ENCODE data around the gene SMIM41. TPM values are rescaled to one million over a fixed set of nuclear protein-coding genes. Genes with fewer than 3 reads are reported as not detected.

SMIM41 gene
- total RNA-seq, result 0.46 TPM

DNA sequence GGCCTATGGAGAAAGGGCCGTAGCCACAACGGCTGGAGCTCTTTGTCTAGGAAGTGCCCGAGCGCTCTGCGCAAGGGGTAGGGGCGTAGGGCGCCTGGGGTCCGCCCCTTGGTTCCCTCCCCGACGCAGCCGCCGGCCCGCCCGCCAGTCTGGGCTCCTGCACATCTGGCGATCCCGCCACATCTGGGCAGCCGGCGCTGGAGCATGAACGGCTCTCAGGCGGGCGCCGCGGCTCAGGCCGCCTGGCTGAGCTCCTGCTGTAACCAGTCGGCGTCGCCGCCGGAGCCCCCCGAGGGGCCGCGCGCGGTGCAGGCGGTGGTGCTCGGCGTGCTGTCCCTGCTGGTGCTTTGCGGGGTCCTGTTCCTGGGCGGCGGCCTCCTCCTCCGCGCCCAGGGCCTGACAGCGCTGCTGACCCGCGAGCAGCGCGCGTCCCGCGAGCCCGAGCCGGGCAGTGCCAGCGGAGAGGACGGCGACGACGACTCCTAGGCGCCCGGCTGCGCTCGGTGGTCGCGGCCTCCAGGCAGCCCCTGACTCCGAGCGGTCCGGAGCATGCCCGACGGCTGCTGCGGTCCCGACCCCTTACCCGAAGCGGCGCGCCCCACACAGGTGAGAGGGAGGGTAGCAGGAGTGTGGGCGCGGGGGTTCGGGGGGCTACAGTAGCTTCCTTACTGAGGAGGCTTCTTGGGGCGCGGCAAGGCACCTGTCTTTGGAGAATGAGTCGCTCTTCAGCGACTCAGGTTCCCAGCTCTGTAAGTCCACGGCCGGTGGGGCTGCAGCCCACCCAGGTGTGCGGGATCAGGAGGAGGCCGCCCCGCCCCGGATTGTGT lies at the start of gene SMIM41:
SMIM41 (plus strand) TSS at position 129 of the 827 bp plus-strand sequence; CDS start at position 205, 76 bp downstream.
- DNase-seq (ENCODE audit: low spot score), result no peak

DNA sequence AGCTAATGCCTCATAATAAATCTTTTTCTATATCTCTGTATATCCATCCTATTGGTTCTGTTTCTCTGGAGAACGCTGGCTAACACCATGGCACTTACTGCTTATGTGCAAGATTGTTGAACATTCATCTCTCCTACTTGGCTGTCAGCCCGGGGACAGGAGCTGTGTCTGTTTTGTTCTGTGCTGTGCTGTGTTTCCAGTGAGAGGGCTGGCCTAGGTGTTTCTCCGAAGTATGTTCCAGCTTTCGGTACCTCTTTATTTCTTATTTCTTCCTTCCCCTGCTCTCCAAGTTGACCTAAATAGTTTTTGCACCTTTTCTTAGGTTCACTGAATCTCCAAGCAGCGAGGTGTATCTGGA lies 47.1 kb upstream of the SMIM41 start:
- DNase-seq (ENCODE audit: low spot score), result peak; percentile 84

DNA sequence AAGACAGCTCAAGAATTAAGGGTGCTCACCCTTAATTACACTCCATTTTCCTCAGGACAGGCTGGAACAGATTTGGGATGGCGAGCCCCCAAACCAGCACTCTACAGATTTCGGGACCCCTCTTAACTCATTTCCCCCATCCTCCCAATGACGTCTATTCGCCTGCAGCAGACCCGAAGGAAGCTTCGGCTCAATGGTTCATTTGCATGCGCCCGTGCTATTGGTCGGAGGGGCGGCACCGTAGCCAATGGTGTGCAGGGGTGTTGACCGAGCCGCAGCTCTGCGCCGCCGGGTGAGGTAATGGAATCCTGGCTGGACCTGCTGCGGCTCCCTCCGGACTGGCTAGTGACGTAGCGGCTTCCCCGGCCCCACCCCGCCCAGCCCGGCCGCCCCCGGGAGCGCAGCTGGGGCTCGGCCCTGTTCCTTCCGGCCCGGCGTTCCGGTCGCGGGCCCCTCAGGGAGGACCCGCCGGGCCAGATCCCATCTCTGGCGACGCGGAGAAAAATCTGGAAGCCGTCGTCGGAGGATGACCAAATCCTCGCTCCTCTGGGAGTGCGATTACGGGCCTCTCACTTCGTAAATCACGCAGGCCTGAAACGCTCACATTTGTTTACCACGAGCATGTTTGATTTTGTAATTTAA lies 46.6 kb upstream of the SMIM41 start:
- DNase-seq (ENCODE audit: low spot score), result peak; percentile 97

DNA sequence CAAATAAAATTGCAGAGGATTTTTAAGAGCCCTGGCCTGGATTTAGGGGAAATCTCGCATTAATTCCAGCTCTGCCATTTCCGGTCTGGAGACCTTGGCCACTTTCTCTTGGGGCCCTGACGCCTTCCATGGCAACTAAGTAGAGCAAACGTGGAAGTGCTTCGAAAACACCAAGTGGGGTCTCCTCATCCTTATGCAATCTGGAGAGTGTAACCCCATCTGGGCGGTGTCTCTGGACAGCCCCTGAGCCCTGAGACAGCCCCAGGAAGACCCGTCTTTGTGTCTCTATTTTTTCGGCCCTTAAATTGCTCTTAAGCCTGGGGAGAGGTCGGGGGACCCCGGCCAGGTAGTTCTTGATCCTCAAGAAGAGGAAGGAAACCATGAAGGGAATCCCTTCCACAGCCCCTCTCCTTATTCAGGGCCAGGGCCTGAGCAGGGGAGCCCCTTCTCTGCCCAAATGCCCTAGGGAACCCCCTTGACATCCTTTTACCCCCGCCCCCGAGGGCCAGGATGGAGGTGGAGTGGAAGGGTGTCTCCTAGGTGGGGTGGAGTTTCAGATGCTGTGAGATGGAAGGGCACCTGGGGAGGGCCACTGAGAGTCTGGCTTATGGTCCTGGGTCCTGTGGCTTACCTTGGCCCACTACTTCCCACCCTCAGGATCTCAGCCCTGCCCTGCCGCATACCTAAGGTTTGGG lies 45.9 kb upstream of the SMIM41 start:
- no peak for DNase-seq (ENCODE audit: low spot score)

DNA sequence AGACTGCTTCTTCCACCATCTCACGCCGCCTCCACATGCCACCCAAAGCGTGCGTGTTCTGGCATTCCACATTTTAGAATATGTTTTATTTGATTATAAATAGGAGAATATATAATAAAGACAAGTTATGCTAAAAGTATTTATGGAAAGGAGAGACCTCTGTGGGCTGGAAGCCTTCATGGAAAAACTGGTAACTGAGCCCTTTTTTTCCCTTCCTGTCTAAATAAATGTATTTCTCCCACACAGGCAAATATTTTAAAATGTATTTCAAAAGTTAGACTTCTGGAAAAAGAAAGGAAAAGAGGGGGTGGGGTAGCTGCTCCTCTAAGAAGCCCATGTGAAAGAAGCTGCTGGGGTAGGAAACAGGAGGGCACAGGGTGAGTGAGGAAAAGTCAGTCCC lies 44.3 kb upstream of the SMIM41 start:
- DNase-seq (ENCODE audit: low spot score), result no peak

DNA sequence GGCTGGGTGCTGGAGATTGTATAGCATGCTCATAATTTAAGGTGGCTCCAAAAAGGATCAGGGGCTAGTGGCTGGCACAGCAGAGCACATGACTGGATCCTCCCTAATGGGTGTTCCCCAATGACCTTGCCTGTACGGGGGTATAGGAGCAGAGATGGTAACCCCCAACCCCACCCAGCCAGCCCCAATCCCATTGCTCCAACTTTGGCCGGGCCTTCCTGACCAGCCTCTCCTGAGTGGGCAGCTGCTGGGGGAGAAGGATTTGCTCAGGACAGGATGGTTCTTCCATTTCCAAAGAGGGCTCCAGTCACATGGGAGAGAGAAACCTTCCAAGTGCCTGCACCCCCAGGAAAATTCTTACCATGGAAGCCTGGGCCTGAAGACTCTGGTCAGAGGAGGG lies 43.6 kb upstream of the SMIM41 start:
- DNase-seq (ENCODE audit: low spot score), result no peak

DNA sequence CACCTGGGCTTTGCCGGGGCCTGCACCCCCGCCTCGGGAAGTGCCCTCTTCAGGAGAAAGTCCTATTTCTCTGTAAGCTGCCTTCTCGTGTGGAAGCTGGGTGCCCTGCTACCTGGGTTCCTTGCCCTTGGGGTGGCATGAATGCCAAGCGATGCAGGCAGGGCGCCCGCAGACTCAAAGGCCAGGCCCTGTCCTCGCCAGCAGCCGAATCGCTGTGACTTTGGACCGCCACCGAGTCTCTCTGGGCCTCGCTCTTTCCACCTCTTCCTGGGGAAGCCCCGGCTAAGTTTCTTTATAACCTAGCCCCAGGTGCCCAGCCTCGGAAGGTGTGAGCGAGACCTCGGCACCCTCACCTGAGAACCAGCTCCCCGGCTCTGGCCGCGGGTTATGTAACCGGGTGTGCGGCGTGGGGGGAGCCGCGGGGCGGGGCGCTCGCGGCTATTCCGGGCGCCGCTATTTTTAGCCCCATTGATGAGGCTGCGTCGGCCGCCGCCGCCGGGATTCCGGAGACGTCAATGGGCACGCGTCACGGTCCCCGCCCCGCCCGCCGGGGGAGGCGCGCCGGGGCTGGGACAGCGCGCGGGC lies 42.8 kb upstream of the SMIM41 start:
- DNase-seq (ENCODE audit: low spot score), result peak; percentile 91

DNA sequence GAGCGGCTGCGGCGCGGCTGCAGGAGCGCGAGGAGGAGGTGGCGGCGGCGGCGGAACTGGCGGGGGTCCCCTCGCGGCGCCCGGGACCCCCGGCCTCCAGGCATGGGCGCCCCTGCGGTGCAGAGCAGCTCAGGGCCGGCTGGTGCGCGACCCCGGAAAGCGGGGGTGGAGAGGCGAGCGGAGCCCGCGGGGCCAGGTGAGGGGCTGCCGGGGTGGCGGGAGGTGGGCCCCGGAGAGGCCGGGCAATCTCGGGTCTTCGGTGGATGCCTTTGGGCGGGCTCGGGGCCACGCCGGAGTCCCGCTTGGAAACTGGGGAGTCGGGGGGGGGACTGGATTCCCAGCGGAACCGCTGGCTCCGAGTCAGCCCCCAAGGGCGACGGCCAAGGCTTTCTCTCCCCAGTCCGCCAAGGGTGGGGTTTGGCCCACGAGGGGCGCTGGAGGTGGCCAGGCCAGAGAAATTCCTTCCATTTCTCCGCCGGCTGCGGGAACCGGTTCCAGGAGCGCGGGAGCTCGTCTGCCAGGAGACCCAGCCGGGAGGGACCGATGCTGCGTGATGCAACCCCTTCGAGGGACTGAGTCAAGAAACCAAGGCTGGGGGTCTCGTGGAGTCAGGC lies 42.1 kb upstream of the SMIM41 start:
- DNase-seq (ENCODE audit: low spot score), result peak; percentile 60

DNA sequence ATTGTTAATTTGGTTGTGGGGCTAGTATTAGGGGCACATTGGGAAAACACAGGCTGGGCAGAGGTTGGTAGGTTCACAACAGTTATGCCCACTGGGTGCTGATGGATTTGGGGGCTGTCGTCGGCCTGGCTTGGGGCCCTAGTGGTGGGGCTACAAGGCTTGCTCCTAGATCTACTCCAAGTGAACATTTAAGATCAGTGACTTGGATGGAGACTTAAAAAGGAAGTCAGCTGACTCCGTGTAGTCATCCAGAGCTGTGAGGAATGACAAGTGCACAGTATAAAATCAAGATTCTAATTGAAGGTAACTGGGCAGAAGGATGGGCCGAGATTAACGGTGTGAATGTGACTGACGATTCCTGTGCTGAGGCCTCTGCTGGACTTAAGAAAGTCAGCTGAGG lies 41.1 kb upstream of the SMIM41 start:
- no peak for DNase-seq (ENCODE audit: low spot score)

DNA sequence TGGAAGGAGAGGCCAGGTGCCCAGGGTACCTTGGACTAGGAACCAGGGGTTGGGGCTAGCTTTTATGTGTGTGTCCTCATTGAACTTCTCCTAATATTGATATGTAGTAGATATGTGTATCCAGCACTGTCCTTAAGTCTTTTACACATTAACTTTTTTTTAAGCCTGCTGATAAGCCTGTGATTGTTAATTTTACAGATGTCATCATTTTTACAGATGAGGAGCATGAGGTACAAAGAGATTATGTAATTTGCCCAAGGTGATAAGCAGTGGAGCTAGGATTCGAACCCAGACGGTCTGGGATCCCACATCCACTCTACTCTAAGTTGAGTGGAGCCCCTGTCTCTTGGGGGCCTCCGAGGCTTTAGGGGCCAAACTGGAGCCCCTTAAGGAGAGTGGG lies 38.5 kb upstream of the SMIM41 start:
- DNase-seq (ENCODE audit: low spot score), result no peak

DNA sequence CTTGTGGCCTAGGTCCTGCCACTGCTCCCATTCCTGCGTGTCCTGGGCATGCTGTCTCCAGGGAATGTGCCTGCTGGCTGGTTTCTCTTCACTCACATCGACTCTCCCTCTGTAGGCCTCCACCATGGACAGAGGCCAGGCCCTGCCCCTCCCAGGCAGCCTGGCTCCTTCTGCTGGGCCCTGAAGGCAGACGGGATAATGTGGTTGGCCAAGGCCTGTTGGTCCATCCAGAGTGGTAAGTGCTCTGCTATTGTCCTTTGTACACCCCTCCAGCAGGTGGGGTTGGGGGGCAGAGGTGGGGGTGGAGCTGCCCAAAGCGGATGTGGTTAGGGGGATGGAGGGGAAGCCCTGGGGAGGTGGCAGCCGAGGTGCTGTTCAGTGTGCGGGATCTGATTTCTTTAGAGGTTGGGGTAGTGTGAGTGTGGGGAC lies 37.8 kb upstream of the SMIM41 start:
- no peak for DNase-seq (ENCODE audit: low spot score)

DNA sequence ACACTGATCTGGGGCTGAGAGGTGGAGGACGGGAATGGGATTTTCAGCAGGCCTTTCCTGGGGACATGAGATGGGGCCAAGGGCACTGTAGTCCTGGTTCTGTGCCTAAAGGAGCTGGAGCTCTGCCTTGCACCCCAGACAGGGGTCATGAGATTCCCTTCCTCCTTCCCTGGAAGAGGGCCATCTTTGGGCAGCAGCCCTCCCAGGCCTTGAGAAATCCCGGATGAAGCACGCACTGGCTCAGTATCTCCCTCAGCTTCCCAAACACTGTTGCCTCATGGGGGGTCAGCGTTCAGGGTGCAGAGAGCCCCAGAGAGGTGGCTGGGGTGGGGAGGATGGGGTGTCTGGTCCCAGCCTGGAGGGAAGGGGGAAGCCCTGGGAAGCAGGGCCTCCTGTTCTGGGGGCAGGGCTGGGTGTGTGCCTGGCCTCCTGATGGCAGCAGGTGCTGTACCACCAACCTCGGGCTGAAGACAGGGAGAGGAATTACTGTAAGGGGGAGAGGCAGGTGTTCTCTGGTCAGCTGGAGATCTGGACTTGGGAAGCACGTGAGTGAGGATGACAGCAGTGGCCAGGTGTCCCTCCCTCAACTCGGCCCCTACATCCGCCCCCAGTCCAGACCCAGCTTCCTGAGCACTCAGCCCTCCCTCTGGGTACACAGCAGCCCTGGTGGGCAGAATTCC lies 36.7 kb upstream of the SMIM41 start:
- DNase-seq (ENCODE audit: low spot score), result no peak

DNA sequence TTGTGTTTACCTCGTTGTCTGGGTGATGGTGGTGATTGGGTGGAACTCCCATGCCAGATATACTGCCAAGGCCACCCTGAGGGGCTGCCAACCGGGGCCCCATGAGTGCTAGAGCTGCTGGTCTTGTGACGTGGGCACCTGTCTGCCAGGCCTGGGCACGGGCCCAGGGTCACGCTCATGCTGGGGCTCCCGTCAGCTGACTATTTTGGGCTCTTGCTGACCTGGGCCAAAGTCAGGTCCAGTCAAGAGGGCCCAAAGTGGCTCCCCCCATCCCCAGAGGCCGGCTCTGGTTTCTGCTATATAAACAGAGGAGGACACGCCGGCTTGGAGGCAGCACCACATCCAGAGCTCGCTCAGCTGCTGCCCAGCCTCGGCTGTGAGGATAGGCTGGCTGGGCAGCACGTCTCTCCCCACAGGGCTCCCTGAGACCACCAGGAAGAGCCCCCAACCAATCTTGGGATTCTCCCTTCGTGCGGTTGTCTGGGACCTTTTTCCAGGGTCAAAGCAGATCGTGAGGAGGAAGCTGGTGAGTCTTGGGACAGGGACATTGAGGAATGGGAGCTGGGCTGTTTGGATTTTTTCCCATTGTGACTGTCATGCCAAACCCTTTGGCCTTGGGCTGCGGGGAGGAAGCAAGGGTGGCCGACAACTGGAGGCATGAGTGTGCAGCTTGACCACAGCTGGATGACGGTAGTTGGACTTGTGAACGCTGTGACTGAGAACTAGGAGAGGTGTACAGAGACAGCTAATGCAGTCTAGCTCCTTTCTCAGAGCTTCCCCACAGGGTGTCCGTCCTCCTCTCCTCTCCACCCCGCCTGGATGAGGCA lies 35.9 kb upstream of the SMIM41 start:
- DNase-seq (ENCODE audit: low spot score), result no peak

DNA sequence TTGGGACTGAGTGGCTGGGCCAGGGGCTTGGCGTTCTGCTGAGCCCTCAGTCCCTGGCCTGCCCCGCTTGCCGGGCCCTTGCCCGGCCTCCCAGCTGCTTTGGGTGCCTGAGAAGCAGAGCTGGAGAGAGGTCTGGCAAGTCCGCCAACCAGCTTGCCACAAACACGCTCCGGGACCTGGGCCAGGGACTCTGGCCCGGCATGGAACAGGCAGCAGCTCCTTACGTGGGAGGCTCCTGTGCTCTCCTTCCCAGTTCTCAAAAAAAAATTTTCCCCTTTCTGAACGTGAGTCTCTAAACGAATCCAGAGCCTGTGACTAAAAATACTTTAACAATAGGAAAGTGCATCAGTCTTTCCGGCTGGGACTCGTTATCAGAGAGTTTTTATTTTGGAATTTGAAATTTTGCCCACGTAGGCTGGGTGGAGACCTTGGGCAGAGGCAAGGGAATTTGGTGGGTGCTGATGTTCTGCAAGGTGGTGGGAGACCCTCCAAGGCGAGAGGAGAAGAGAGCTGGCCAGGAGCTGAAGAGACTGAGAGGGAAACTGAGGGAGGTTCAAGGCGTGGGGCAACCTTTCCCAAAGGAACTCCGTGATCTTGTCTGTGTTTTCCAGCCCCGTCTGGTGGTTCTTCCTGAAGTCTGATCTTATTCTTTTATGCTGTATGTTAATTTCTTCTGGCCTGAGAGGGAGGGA lies 35.1 kb upstream of the SMIM41 start:
- DNase-seq (ENCODE audit: low spot score), result peak; percentile 77

DNA sequence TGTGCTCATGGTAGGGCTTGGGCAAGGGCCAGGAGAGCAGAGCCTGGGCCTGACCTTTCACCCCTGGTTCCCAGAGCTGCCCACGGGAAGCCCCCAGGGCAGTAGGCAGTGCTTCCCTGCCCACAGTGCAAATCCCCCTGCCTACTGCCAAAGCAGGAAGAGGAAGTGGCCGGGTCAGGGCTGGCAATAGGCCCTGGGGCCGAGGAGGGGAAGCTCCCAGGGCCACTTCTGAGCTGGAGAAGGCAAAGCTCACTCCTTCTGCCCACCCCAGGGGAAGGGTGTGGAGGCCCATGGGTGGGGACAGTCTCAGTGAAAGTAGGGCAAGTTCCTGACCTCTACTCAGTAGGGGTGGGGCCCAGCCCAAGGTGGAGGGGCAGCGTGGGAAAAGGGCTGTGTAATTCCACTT lies 33.7 kb upstream of the SMIM41 start:
- DNase-seq (ENCODE audit: low spot score), result no peak

DNA sequence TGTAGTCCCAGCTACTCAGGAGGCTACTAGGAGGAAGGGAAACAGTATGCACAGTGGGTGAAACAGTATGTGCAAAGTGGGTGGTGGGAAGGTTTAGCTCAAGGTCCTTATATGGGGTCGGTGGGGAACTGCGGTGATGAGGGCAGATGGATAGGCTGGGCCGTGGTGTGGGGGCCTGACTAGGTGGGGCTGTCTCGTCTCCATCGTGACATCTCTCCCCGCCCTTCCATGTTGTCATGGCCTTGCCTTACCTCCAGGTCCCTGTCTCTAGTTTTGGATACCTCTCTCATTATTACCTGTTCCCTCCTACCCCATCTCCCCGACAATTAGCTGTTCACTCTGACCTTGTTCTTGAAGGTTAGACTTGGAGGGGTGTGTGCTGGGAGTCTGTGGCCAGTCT lies 32.6 kb upstream of the SMIM41 start:
- no peak for DNase-seq (ENCODE audit: low spot score)

DNA sequence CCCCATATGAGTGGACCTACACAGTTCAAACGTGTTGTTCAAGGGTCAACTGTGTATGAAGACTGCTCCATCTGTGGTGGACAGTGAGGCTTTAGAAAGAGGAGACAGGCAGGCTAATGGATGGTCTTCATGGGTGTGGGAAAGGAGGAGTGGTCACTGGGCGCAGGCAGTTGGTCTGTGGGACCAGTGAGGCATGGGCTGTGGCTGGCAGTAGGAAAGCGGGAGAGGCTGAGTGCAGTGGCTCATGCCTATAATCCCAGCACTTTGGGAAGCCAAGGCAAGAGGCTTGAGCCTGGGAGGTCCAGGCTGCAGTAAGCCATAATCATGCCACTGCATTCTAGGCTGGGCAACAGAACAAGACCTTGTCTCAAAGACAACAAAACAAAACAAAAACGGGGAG lies 30.2 kb upstream of the SMIM41 start:
- no peak for DNase-seq (ENCODE audit: low spot score)

DNA sequence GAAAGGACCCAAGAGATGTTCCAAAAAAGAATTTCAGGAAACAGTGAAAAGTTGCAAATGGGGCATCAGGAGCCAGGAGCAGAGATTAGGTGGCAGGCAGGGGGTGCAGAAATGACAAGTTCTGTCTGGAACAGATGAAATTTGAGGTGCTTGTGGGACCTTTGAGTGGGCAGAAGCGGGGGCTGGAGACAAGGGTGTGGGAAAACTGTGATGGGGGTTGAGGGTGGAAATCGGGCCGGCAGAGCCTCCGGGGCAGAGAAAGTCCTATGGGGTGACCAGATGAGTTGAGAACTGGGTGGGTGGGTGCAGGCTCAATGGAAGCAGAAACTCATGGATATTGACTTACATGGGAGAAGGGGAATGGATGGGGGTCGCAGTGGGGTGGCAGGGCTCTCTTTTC lies 29.8 kb upstream of the SMIM41 start:
- no peak for DNase-seq (ENCODE audit: low spot score)

DNA sequence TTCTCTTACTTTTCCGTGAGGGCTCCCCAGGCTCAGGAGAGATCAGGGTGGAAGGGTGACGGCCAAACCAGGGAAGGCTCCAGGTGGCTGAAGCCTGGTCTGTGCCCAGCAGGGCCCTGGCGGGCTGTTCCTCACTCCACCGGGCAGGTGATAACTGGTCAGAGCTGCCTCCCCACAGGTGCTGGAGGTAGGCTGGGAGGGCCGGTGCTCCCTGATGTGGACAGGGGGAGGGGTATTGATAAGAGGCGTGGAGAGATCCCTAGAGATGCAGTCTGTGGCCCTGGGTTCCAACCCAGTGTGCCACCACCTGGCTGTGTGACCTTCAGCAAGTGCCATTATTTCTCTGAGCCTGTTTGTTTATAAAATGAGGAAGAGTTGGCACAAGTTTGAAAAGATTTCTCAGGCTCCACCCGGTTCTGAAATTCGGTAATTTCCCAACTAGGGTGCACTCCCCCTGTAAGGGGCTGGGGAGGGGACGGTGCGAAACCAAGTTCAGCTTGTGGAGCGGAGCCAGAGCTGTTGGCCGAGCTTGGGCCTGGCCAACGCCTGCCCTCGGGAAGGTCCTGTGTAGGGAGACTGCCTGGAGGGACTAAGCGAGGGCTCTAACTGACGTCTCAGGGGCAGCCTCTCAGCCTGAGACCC lies 29.3 kb upstream of the SMIM41 start:
- no peak for DNase-seq (ENCODE audit: low spot score)

Data from mucosa of gallbladder (tissue), 1 donor.